OCI-LY7 (cell line): ENCODE measurements around the gene NACC1. TPM values are rescaled to one million over a fixed set of nuclear protein-coding genes. Genes with fewer than 3 reads are reported as not detected.

Experiments
- BruUV-seq: library from RNA; stranded (reverse); fragments of 400-500 nt; replicated peaks from 2 replicates; lab custom pipeline; 2021; lab: Mats Ljungman, UMichigan
- CTCF ChIA-PET: fragments of 300-600 bp; sonication (Branson Sonifier 250); formaldehyde crosslinking; loops from one replicate; lab custom pipeline; 2022; ENCODE audit warnings: antibody characterized with exemption; ENCODE audit not compliant: unreplicated experiment; lab: Charles Lee
- POLR2A ChIA-PET: fragments of 300-600 bp; sonication (Branson Sonifier 250); formaldehyde crosslinking; loops from one replicate; lab custom pipeline; 2022; ENCODE audit warnings: antibody characterized with exemption; lab: Charles Lee
- DNase-seq: peaks from one replicate; pipeline ENCODE4 v3.0.0-alpha.2; 2015; ENCODE audit warnings: low spot score
- H2AFZ ChIP-seq: fragments of 200-600 bp; sonication (generic), shearing (Covaris generic); 2 replicates; pipeline ENCODE4 v1.6.1; 2014; ENCODE audit warnings: mild to moderate bottlenecking, antibody characterized with exemption, low read length, moderate library complexity
- H3K27ac ChIP-seq: fragments of 200-600 bp; sonication (generic); 2 replicates; pipeline ENCODE4 v1.5.1; 2014; ENCODE audit warnings: mixed run types, low read depth, mild to moderate bottlenecking, moderate library complexity, low read length, inconsistent platforms; ENCODE audit not compliant: poor library complexity, severe bottlenecking
- H3K36me3 ChIP-seq: fragments of 200-600 bp; sonication (generic); 2 replicates; pipeline ENCODE4 v1.6.1; 2014; ENCODE audit warnings: mild to moderate bottlenecking, antibody characterized with exemption, low read length, moderate library complexity, mixed read lengths; ENCODE audit not compliant: insufficient read depth
- H3K4me1 ChIP-seq: fragments of 200-600 bp; sonication (generic); 2 replicates; pipeline ENCODE4 v1.5.1; 2014; ENCODE audit warnings: mild to moderate bottlenecking, low read length; ENCODE audit not compliant: insufficient read depth, poor library complexity, severe bottlenecking
- H3K4me2 ChIP-seq: fragments of 200-600 bp; sonication (generic); 2 replicates; pipeline ENCODE4 v1.6.1; 2014; ENCODE audit warnings: mild to moderate bottlenecking, low read length
- H3K4me3 ChIP-seq: fragments of 200-600 bp; sonication (generic); 2 replicates; pipeline ENCODE4 v1.5.1; 2014; ENCODE audit warnings: mild to moderate bottlenecking, low read depth, low read length; ENCODE audit not compliant: poor library complexity, severe bottlenecking
- H3K79me2 ChIP-seq: fragments of 200-600 bp; sonication (generic); 2 replicates; pipeline ENCODE4 v1.6.1; 2016; ENCODE audit warnings: low read depth, mild to moderate bottlenecking, low read length, moderate library complexity, mixed read lengths; ENCODE audit not compliant: insufficient read depth
- H3K9me2 ChIP-seq: fragments of 200-600 bp; sonication (generic); 2 replicates; pipeline ENCODE4 v1.6.1; 2016; ENCODE audit warnings: mild to moderate bottlenecking, low read length, mixed read lengths; ENCODE audit not compliant: insufficient read depth
- H3K9me3 ChIP-seq: fragments of 200-600 bp; sonication (generic); 2 replicates; pipeline ENCODE4 v1.6.1; 2014; ENCODE audit warnings: mild to moderate bottlenecking, mixed run types, low read length, mixed read lengths
- H4K20me1 ChIP-seq: fragments of 200-600 bp; sonication (generic); 2 replicates; pipeline ENCODE4 v1.6.1; 2014; ENCODE audit warnings: mild to moderate bottlenecking, antibody characterized with exemption, low read length, moderate library complexity, mixed read lengths; ENCODE audit not compliant: insufficient read depth
- CTCF ChIP-seq: fragments of 200-600 bp; sonication (generic); conservative IDR thresholded peaks from 2 replicates; pipeline ENCODE4 v1.5.1; 2014; ENCODE audit warnings: mild to moderate bottlenecking, antibody characterized with exemption, low read length, moderate library complexity, mixed read lengths
- EZH2phosphoT487 ChIP-seq: fragments of 200-600 bp; sonication (generic); IDR thresholded peaks from 2 replicates; pipeline ENCODE4 v1.6.1; 2018; ENCODE audit warnings: low read depth, borderline replicate concordance, mild to moderate bottlenecking, mixed run types, antibody characterized with exemption, low read length, moderate library complexity, mixed read lengths
- intact Hi-C: fragments of 100-400 bp; cut with micrococcal nuclease; formaldehyde crosslinking; loops from one replicate; pipeline ENCODE4 v1.10.0; 2022; ENCODE audit not compliant: unreplicated experiment
- total RNA-seq, 2 experiments: library from RNA; depleted of rRNA in 1 of 2; stranded (reverse); fragments of >200 nt in 1 of 2; shearing (Covaris generic) in 1 of 2; gene quantifications; 2 replicates each; pipeline ENCODE4 v1.2.3, GENCODE V29; 2014 to 2022

NACC1 gene
- total RNA-seq, 2 experiments from 2014 or later = 52.9 to 56.3 TPM

- POLR2A ChIA-PET = interaction anchor here (0.6 to 1.1 kb wide), 3 partner anchors 13 to 17 kb away, joined by 3 read pairs; no protein-coding TSS in a partner anchor
Observed at GRCh38 chr19:13150931-13151604, 33.0 kb downstream of the NACC1 start.

GRCh38 chr19:13151605-13152355 is 33.7 kb downstream of the NACC1 start:
- DNase-seq = peak; percentile 98
- Histone ChIP-seq H4K20me1 (0 out of 2 replicates have a peak, but pooled peaks cover 5% of the 10 kb centered on the region), H3K4me3 (peak overlapping the region; percentile 97), H3K79me2 (peaks cover 41% of the 10 kb centered on the region), H3K4me1 (peaks cover 21% of the 10 kb centered on the region), H3K9me2 (no peaks in the 10 kb centered on the region), H3K4me2 (peak overlapping the region; percentile 96), H3K9me3 (no peaks in the 10 kb centered on the region), H3K27ac (peak overlapping the region; percentile 100), H2AFZ (peak overlapping the region; percentile 13; the same call in 1 of the 2 replicates), H3K36me3 (peaks cover 23% of the 10 kb centered on the region)
- intact Hi-C loops = loop anchor here (2.0 kb wide), 1 partner anchor 15 kb away; no protein-coding TSS in a partner anchor
- ChIA-PET CTCF (interaction anchor here (0.5 to 1.3 kb wide), 6 partner anchors 47 to 90 kb away, joined by 3 to 8 read pairs (median 3); no protein-coding TSS in a partner anchor), POLR2A (interaction anchor here (0.5 to 1.6 kb wide), 10 partner anchors 9 to 220 kb away, joined by 3 to 13 read pairs (median 3); no protein-coding TSS in a partner anchor)
- TF ChIP-seq EZH2phosphoT487 = no peak
- no TSS peak for BruUV-seq

More at GRCh38 chr19:13150931-13151604, 33.0 kb downstream of the NACC1 start:
- no peak for TF ChIP-seq EZH2phosphoT487
- no peak for TF ChIP-seq CTCF
- peak overlapping the region; percentile 100 for H3K27ac ChIP-seq
- no peaks in the 10 kb centered on the region for H3K9me3 ChIP-seq
- peaks cover 41% of the 10 kb centered on the region for H3K79me2 ChIP-seq
- no peak overlapping the region for H2AFZ ChIP-seq
- no peaks in the 10 kb centered on the region for H3K9me2 ChIP-seq
- intact Hi-C loops = loop anchor here (1.0 kb wide), 1 partner anchor 33 kb away; the partner anchor contains the start of gene NACC1
- no TSS peak for BruUV-seq
- H3K4me2 ChIP-seq = peak overlapping the region; percentile 92
- CTCF ChIA-PET = no interaction called here
- H3K4me1 ChIP-seq = peaks cover 14% of the 10 kb centered on the region
- peak; percentile 34 for DNase-seq
- peaks cover 23% of the 10 kb centered on the region for H3K36me3 ChIP-seq
- 0 out of 2 replicates have a peak, but pooled peaks cover 5% of the 10 kb centered on the region for H4K20me1 ChIP-seq
- H3K4me3 ChIP-seq = peak overlapping the region; percentile 97
